CD4-positive, CD25-positive, alpha-beta regulatory T cell (primary cell): ENCODE data around the gene VWA5B1. TPM values are rescaled to one million over a fixed set of nuclear protein-coding genes. Genes with fewer than 3 reads are reported as not detected.
A peak's percentile ranks its signal among the peaks of the same experiment; 100 is the strongest.

ENCODE experiments used
- ATAC-seq, 2 donors: fragments of 150-1000 bp; cut with Tn5 transposase; one replicate each; pipeline ENCODE4 v1.10.0; 2021; ENCODE audit warnings: low read depth in 2 of 2, moderate number of reproducible peaks in 2 of 2, moderate library complexity in 1 of 2
- DNase-seq, 3 donors: peaks; one replicate each; pipeline versions ENCODE4 v3.0.0 to v3.0.0-alpha.2; 2012 to 2022; ENCODE audit warnings: mixed read lengths in 1 of 3
- H3K27ac ChIP-seq: one replicate; pipeline ENCODE4 v1.7.0; 2013; ENCODE audit warnings: mild to moderate bottlenecking, low read length; ENCODE audit not compliant: insufficient read depth, poor library complexity, severe bottlenecking
- H3K27me3 ChIP-seq: one replicate; pipeline ENCODE4 v1.7.0; 2013; ENCODE audit warnings: low read length; ENCODE audit not compliant: control insufficient read depth, insufficient read depth
- H3K36me3 ChIP-seq: one replicate; pipeline ENCODE4 v1.7.0; 2013; ENCODE audit warnings: mild to moderate bottlenecking, low read length, moderate library complexity; ENCODE audit not compliant: control insufficient read depth, insufficient read depth
- H3K4me1 ChIP-seq: 2 replicates; pipeline ENCODE4 v1.7.0; 2013; ENCODE audit warnings: mild to moderate bottlenecking, low read length; ENCODE audit not compliant: insufficient read depth, control insufficient read depth, poor library complexity, severe bottlenecking
- H3K4me3 ChIP-seq: one replicate; pipeline ENCODE4 v1.7.0; 2013; ENCODE audit warnings: low read depth, mild to moderate bottlenecking, low read length, moderate library complexity
- H3K9me3 ChIP-seq, 2 experiments: 1 replicate in 1 of 2; 2 replicates in 1 of 2; pipeline ENCODE4 v1.7.0; 2013; ENCODE audit warnings: low read length in 2 of 2, mild to moderate bottlenecking in 1 of 2, moderate library complexity in 1 of 2; ENCODE audit not compliant: control insufficient read depth in 2 of 2
- H3K27ac Mint-ChIP-seq, 3 donors: one replicate each; pipeline ENCODE4 v1.8.0; 2020 to 2022; ENCODE audit warnings: mild to moderate bottlenecking in 3 of 3, mixed read lengths in 3 of 3, moderate library complexity in 2 of 3
- H3K27me3 Mint-ChIP-seq: one replicate; pipeline ENCODE4 v1.8.0; 2022; ENCODE audit warnings: mild to moderate bottlenecking, mixed read lengths
- H3K36me3 Mint-ChIP-seq: one replicate; pipeline ENCODE4 v1.8.0; 2020; ENCODE audit warnings: mixed read lengths
- H3K4me1 Mint-ChIP-seq, 4 donors: one replicate each; pipeline ENCODE4 v1.8.0; 2020 to 2022; ENCODE audit warnings: mixed read lengths in 4 of 4, mild to moderate bottlenecking in 1 of 4
- H3K4me3 Mint-ChIP-seq, 4 donors: one replicate each; pipeline ENCODE4 v1.8.0; 2020 to 2022; ENCODE audit warnings: mild to moderate bottlenecking in 4 of 4, mixed read lengths in 4 of 4, moderate library complexity in 3 of 4
- H3K9me3 Mint-ChIP-seq, 7 donors: one replicate each; pipeline ENCODE4 v1.8.0; 2020 to 2022; ENCODE audit warnings: mixed read lengths in 7 of 7, mild to moderate bottlenecking in 3 of 7, moderate library complexity in 2 of 7
- polyA plus RNA-seq, 4 donors: library from polyadenylated mRNA; unstranded; fragments of 300-500 nt; fragmentation: Illumina TruSeq; gene quantifications; one replicate each; pipeline ENCODE4 v1.2.3, GENCODE V29; 2021
- total RNA-seq: library from RNA; stranded (reverse); gene quantifications from one replicate; pipeline ENCODE4 v1.2.3, GENCODE V29; 2022

The VWA5B1 gene
- total and polyA plus RNA-seq, 5 donors from 2014 or later, result 0.08 TPM; not detected in 4

DNA sequence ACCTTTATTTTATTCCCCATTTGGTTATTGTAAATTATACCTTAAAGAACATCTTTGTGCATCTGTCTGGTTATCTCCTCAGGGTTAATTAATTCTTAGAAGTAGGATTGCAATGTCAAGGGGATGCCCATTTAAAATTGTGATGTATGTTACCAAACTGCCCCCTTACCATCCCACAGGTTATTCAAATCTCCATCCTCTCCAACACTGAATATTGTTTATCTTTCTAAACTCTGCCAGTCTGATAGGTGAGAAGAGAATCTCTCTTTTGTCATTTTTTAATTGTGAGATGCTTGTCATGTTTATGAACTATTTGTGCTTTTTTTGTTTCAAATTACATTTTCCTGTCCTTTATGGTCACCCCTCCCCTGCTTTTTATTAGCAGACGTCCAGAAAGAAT is 55.8 kb downstream of the VWA5B1 start:
- H3K27ac Mint-ChIP-seq, result no peak overlapping the region
- H3K4me1 Mint-ChIP-seq, result peaks cover 0 to 10% (median 2%) of the 10 kb centered on the region in 4 donors
- Histone ChIP-seq H3K27ac (no peak overlapping the region), H3K4me3 (no peak overlapping the region), H3K9me3 (no peaks in the 10 kb centered on the region), H3K36me3 (no peaks in the 10 kb centered on the region), H3K27me3 (peaks cover 3% of the 10 kb centered on the region), H3K4me1 (no peaks in the 10 kb centered on the region)
- peak overlapping the region in 1 of 4 donors; percentile 36 for H3K4me3 Mint-ChIP-seq
- peaks cover 24% of the 10 kb centered on the region for H3K27me3 Mint-ChIP-seq
- no peaks in the 10 kb centered on the region for H3K36me3 Mint-ChIP-seq
- peaks cover 0 to 7% (median 3%) of the 10 kb centered on the region in 7 donors for H3K9me3 Mint-ChIP-seq
- DNase-seq (no peak), ATAC-seq (no peak)

DNA sequence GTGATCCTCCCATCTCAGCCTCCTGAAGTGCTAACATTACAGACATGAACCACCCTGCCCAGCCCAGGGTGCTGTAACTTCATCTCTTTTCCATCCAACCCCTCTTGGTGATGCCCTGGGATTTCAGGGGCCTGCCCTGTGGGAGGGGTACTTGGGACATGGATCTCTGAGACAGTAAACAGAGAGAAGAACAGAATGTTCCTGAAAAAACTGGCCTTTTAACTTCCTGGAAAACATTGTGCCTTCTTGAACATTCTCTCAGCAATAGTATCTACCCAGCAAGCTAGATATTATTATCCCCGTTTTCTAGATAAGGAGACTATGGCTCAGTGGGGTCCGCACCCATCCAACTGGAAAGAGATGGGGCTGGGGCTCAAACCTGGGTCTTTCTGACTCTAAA is 57.0 kb downstream of the VWA5B1 start:
- peaks cover 0 to 7% (median 3%) of the 10 kb centered on the region in 7 donors for H3K9me3 Mint-ChIP-seq
- Histone ChIP-seq H3K27me3 (peaks cover 3% of the 10 kb centered on the region), H3K4me3 (no peak overlapping the region), H3K4me1 (no peaks in the 10 kb centered on the region), H3K9me3 (no peaks in the 10 kb centered on the region), H3K36me3 (no peaks in the 10 kb centered on the region), H3K27ac (no peak overlapping the region)
- H3K27ac Mint-ChIP-seq, result no peak overlapping the region
- ATAC-seq (no peak), DNase-seq (no peak)
- H3K4me1 Mint-ChIP-seq, result peaks cover 0 to 10% (median 2%) of the 10 kb centered on the region in 4 donors
- H3K27me3 Mint-ChIP-seq, result peaks cover 14% of the 10 kb centered on the region
- H3K4me3 Mint-ChIP-seq, result no peak overlapping the region
- no peaks in the 10 kb centered on the region for H3K36me3 Mint-ChIP-seq

DNA sequence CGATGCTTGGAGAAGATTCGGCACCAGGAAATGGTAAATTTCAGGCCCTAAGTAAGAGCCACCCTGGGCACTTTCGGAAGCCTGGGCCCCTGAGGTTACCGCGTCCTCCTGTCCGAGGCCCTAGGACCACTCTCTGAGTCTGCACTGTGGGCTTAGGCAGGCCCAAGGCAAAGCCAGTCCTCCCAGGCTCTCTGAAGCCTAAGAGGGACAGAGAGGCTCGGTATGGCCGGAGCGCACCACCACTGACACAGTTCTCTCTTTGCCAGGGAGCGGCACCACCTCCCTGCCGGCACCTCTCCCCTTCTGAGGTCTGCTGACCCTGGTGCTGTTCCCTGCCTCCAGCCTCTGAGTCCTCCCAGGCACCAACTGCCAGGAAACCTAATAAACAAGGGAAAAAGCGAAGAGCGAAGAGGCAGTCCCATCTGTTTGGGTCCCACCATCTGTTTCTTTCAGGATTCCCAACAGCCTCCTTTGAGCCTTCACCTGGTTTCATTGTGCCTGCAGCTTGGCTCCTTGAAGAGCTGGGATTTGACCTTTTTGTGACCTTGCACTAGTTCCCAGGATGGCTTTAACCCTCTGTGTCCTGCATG is 57.7 kb downstream of the VWA5B1 start:
- Mint-ChIP-seq H3K27me3 (peaks cover 19% of the 10 kb centered on the region), H3K9me3 (peaks cover 0 to 7% (median 3%) of the 10 kb centered on the region in 7 donors), H3K4me3 (no peak overlapping the region), H3K36me3 (no peaks in the 10 kb centered on the region), H3K27ac (no peak overlapping the region), H3K4me1 (peaks cover 0 to 10% (median 2%) of the 10 kb centered on the region in 4 donors)
- Histone ChIP-seq H3K27ac (no peak overlapping the region), H3K27me3 (peaks cover 3% of the 10 kb centered on the region), H3K9me3 (no peaks in the 10 kb centered on the region), H3K36me3 (no peaks in the 10 kb centered on the region), H3K4me3 (no peak overlapping the region), H3K4me1 (no peaks in the 10 kb centered on the region)
- ATAC-seq, result no peak
- no peak for DNase-seq

GRCh38 chr1:20349561-20349960 is 58.9 kb downstream of the VWA5B1 start:
- H3K4me1 Mint-ChIP-seq, result peaks cover 0 to 3% (median 0%) of the 10 kb centered on the region in 4 donors
- Histone ChIP-seq H3K27me3 (peaks cover 3% of the 10 kb centered on the region), H3K4me1 (no peaks in the 10 kb centered on the region), H3K36me3 (no peaks in the 10 kb centered on the region), H3K27ac (no peak overlapping the region), H3K4me3 (no peak overlapping the region), H3K9me3 (no peaks in the 10 kb centered on the region)
- H3K36me3 Mint-ChIP-seq, result no peaks in the 10 kb centered on the region
- no peak overlapping the region for H3K27ac Mint-ChIP-seq
- peaks cover 0 to 7% (median 3%) of the 10 kb centered on the region in 7 donors for H3K9me3 Mint-ChIP-seq
- ATAC-seq (no peak), DNase-seq (no peak)
- H3K27me3 Mint-ChIP-seq, result peaks cover 12% of the 10 kb centered on the region
- no peak overlapping the region for H3K4me3 Mint-ChIP-seq

- H3K36me3 ChIP-seq, result no peaks in the 10 kb centered on the region
- DNase-seq, result no peak
- ATAC-seq, result no peak
- H3K27me3 Mint-ChIP-seq, result peaks cover 12% of the 10 kb centered on the region
- H3K4me3 ChIP-seq, result no peak overlapping the region
- no peak overlapping the region for H3K4me3 Mint-ChIP-seq
- H3K27me3 ChIP-seq, result no peaks in the 10 kb centered on the region
- no peaks in the 10 kb centered on the region for H3K36me3 Mint-ChIP-seq
- H3K9me3 Mint-ChIP-seq, result peaks cover 0 to 7% (median 3%) of the 10 kb centered on the region in 7 donors
- H3K4me1 Mint-ChIP-seq, result no peaks in the 10 kb centered on the region
- no peaks in the 10 kb centered on the region for H3K9me3 ChIP-seq
- H3K4me1 ChIP-seq, result no peaks in the 10 kb centered on the region
- no peak overlapping the region for H3K27ac ChIP-seq
- H3K27ac Mint-ChIP-seq, result no peak overlapping the region
Observed at GRCh38 chr1:20349971-20350370, 59.3 kb downstream of the VWA5B1 start.

GRCh38 chr1:20350421-20350820 is 59.7 kb downstream of the VWA5B1 start:
- H3K4me1 ChIP-seq, result no peaks in the 10 kb centered on the region
- H3K27ac ChIP-seq, result no peak overlapping the region
- ATAC-seq, result no peak
- peaks cover 12% of the 10 kb centered on the region for H3K27me3 Mint-ChIP-seq
- no peaks in the 10 kb centered on the region for H3K4me1 Mint-ChIP-seq
- H3K4me3 Mint-ChIP-seq, result no peak overlapping the region
- DNase-seq, result no peak
- no peaks in the 10 kb centered on the region for H3K27me3 ChIP-seq
- no peaks in the 10 kb centered on the region for H3K9me3 ChIP-seq
- peaks cover 0 to 7% (median 3%) of the 10 kb centered on the region in 7 donors for H3K9me3 Mint-ChIP-seq
- no peaks in the 10 kb centered on the region for H3K36me3 Mint-ChIP-seq
- no peak overlapping the region for H3K27ac Mint-ChIP-seq
- H3K36me3 ChIP-seq, result no peaks in the 10 kb centered on the region
- H3K4me3 ChIP-seq, result no peak overlapping the region

DNA sequence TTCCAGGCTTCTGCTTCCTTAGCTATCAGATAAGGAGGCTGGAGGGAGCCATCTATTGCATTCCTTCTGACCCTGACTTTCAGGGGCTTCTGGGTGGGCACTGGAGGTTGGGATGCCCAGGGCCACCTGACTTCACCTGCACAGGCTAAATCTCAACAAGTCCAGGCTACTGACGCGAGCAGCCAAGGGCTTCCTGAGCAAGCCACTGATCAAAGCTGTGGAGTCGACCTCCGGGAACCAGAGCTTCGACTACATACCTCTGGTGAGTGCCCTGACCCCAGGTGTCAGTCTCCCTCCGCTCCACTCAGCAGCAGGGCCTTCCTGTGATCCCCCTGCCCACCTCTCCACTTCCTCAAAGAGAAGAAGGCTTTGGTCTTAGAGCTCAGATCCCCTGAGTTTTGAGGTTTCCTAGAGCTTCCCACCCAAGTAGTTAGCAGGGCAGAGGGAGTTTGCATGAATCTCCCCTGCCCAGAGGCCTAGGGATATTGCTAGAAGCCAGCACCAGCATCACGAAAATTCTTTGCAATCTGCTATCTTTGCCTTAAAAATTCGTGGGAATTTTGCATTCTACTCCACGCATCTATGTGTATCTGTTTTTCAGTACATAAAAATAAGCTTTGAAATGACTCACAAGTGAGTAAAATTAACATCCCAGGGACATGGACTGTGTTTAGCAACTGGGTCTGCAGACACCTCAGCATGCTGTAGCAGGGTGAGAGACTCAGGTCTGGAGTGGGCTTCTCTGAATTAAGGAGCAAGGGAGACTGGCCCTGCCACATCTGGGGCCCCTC is 61.4 kb downstream of the VWA5B1 start:
- no peak overlapping the region for H3K27ac ChIP-seq
- no peaks in the 10 kb centered on the region for H3K27me3 ChIP-seq
- peak overlapping the region in 1 of 3 donors; percentile 27 for H3K27ac Mint-ChIP-seq
- H3K27me3 Mint-ChIP-seq, result peaks cover 12% of the 10 kb centered on the region
- no peaks in the 10 kb centered on the region for H3K36me3 Mint-ChIP-seq
- peaks cover 0 to 1% (median 0%) of the 10 kb centered on the region in 7 donors for H3K9me3 Mint-ChIP-seq
- H3K4me3 Mint-ChIP-seq, result no peak overlapping the region
- H3K4me3 ChIP-seq, result no peak overlapping the region
- H3K4me1 ChIP-seq, result no peaks in the 10 kb centered on the region
- H3K9me3 ChIP-seq, result no peaks in the 10 kb centered on the region
- DNase-seq (no peak), ATAC-seq (no peak)
- no peaks in the 10 kb centered on the region for H3K36me3 ChIP-seq
- H3K4me1 Mint-ChIP-seq, result no peaks in the 10 kb centered on the region
